HepG2 (cell line): ENCODE measurements around the gene RAB1B. TPM values are rescaled to one million over a fixed set of nuclear protein-coding genes. Genes with fewer than 3 reads are reported as not detected.

Source experiments
- ATAC-seq: fragments of 200-7000 bp; cut with Tn5 transposase; 3 replicates; pipeline ENCODE4 v1.9.1; 2020; ENCODE audit warnings: mild to moderate bottlenecking, moderate library complexity
- BruUV-seq: library from RNA; stranded (reverse); fragments of 400-500 nt; replicated peaks from 2 replicates; lab custom pipeline; 2021; lab: Mats Ljungman, UMichigan
- CTCF ChIA-PET: fragments of 300-600 bp; formaldehyde crosslinking; extraction: SDS; loops from one replicate; lab custom pipeline; 2021; ENCODE audit warnings: low total read pairs, inconsistent platforms, low intra/inter-chr PET ratio; lab: Yijun Ruan, JAX
- POLR2A ChIA-PET: fragments of 350-600 bp; sonication (Branson Sonifier 250); formaldehyde crosslinking; loops from one replicate; lab custom pipeline; 2020; ENCODE audit warnings: antibody characterized with exemption, inconsistent platforms; lab: Yijun Ruan, JAX
- DNase-seq: peaks from one replicate; pipeline ENCODE4 v3.0.0-alpha.2; 2015; ENCODE audit warnings: low spot score
- FAIRE-seq: peaks from 3 replicates; lab custom pipeline; 2011; peaks lifted over from hg19 to GRCh38; lab: Jason Lieb, UNC
- H2AFZ ChIP-seq: one replicate; pipeline ENCODE4 v1.6.1; 2011; ENCODE audit warnings: low read length, inconsistent platforms
- H3K27ac ChIP-seq: fragments of 300-600 bp; 3 replicates; pipeline ENCODE4 v1.8.0; 2011; ENCODE audit warnings: mixed run types, mild to moderate bottlenecking, mixed read lengths, low read length, inconsistent platforms; ENCODE audit not compliant: insufficient read depth; ENCODE audit errors: extremely low read length
- H3K27me3 ChIP-seq, 2 experiments: fragments of 200-600 bp in 1 of 2; 2 replicates in 1 of 2; 3 replicates in 1 of 2; pipeline versions ENCODE4 v1.6.0 to v1.8.0; 2011; ENCODE audit warnings: low read length in 2 of 2, mild to moderate bottlenecking in 2 of 2, moderate library complexity in 2 of 2, inconsistent platforms in 1 of 2; ENCODE audit not compliant: insufficient read depth in 2 of 2, control insufficient read depth in 1 of 2
- H3K36me3 ChIP-seq, 2 experiments: fragments of 200-600 bp in 1 of 2; replicated peaks in 1 of 2; 2 replicates in 1 of 2; 3 replicates in 1 of 2; pipeline versions ENCODE4 v1.5.1 to v1.8.0; 2011; ENCODE audit warnings: low read length in 2 of 2, inconsistent platforms in 1 of 2; ENCODE audit not compliant: insufficient read depth in 2 of 2, control insufficient read depth in 1 of 2
- H3K4me1 ChIP-seq: 2 replicates; pipeline ENCODE4 v1.5.1; 2012; ENCODE audit warnings: low read length, inconsistent platforms; ENCODE audit not compliant: insufficient read depth
- H3K4me2 ChIP-seq: 2 replicates; pipeline ENCODE4 v1.6.0; 2011; ENCODE audit warnings: low read depth, low read length, inconsistent platforms
- H3K4me3 ChIP-seq, 3 experiments: fragments of 200-600 bp in 1 of 3; sonication (generic), shearing (Covaris generic) in 1 of 3; replicated peaks in 1 of 3; 2 replicates each; pipeline ENCODE4 v1.5.1; 2011 to 2016; ENCODE audit warnings: low read length in 3 of 3, inconsistent platforms in 2 of 3, low read depth in 2 of 3, mild to moderate bottlenecking in 2 of 3, control low read depth in 1 of 3, mixed read lengths in 1 of 3; ENCODE audit not compliant: insufficient read depth in 1 of 3
- H3K79me2 ChIP-seq: one replicate; pipeline ENCODE4 v1.6.1; 2011; ENCODE audit warnings: low read length, inconsistent platforms; ENCODE audit not compliant: insufficient read depth
- H3K9ac ChIP-seq: 2 replicates; pipeline ENCODE4 v1.6.0; 2011; ENCODE audit warnings: mild to moderate bottlenecking, low read depth, low read length, inconsistent platforms; ENCODE audit not compliant: insufficient read depth
- H3K9me3 ChIP-seq: 2 replicates; pipeline ENCODE4 v1.5.1; 2012; ENCODE audit warnings: mild to moderate bottlenecking, low read length
- H4K20me1 ChIP-seq: 2 replicates; pipeline ENCODE4 v1.6.0; 2011; ENCODE audit warnings: inconsistent platforms, mild to moderate bottlenecking, low read length, moderate library complexity; ENCODE audit not compliant: insufficient read depth
- ATM ChIP-seq: fragments of 450-650 bp; IDR thresholded peaks from 2 replicates; pipeline ENCODE4 v1.7.1; 2017; ENCODE audit warnings: mild to moderate bottlenecking, borderline replicate concordance
- HNRNPH1 ChIP-seq: fragments of 200-400 bp; formaldehyde crosslinking; optimal IDR thresholded peaks from 2 replicates; pipeline ENCODE3; 2017; ENCODE audit warnings: mild to moderate bottlenecking, low read depth, low read length
- PHF20 ChIP-seq: sonication (generic); formaldehyde crosslinking; IDR thresholded peaks from 2 replicates; pipeline ENCODE4 v1.5.0; 2020; ENCODE audit warnings: mild to moderate bottlenecking, missing genetic modification reagents
- PLRG1 ChIP-seq: fragments of 450-650 bp; conservative IDR thresholded peaks from 2 replicates; pipeline ENCODE4 v1.6.1; 2016
- RAD21 ChIP-seq: fragments of 450-650 bp; formaldehyde crosslinking; IDR thresholded peaks from 2 replicates; pipeline ENCODE4 v1.5.0; 2020; ENCODE audit warnings: mild to moderate bottlenecking
- RBM39 ChIP-seq: fragments of 200-400 bp; formaldehyde crosslinking; IDR thresholded peaks from one replicate; pipeline ENCODE4 v1.6.1; 2018; ENCODE audit warnings: antibody characterized with exemption, mild to moderate bottlenecking, low read depth, low read length; ENCODE audit not compliant: poor library complexity, severe bottlenecking
- TRIM24 ChIP-seq: sonication (generic); formaldehyde crosslinking; IDR thresholded peaks from 2 replicates; pipeline ENCODE4 v1.8.0; 2022; ENCODE audit warnings: mild to moderate bottlenecking, missing genetic modification reagents
- ZNF280B ChIP-seq: sonication (generic); formaldehyde crosslinking; IDR thresholded peaks from 2 replicates; pipeline ENCODE4 v1.5.0; 2020; ENCODE audit warnings: missing genetic modification reagents, mild to moderate bottlenecking, borderline replicate concordance
- ZNF703 ChIP-seq: sonication (generic); formaldehyde crosslinking; IDR thresholded peaks from 2 replicates; pipeline ENCODE4 v1.5.1; 2020; ENCODE audit warnings: missing genetic modification reagents, mild to moderate bottlenecking, moderate library complexity, borderline replicate concordance
- WGBS: methylation state at CpG from one replicate; pipeline ENCODE4 v1.1.6; 2017; ENCODE audit warnings: low lambda C conversion rate; 5-methylcytosine and 5-hydroxymethylcytosine counted together
- in situ Hi-C: cut with HindIII; loops from 2 replicates; pipeline ENCODE4 v1.10.0; 2017; ENCODE audit warnings: low pct_unique_long_range_greater_than_20kb; ENCODE audit not compliant: extremely low pct_ligation_motif_present
- intact Hi-C: fragments of 100-400 bp; cut with micrococcal nuclease; formaldehyde crosslinking; loops from one replicate; pipeline ENCODE4 v1.10.0; 2022; ENCODE audit not compliant: unreplicated experiment
- polyA plus RNA-seq, 8 experiments: library from polyadenylated mRNA; depleted of rRNA in 3 of 8; stranded (reverse) in 7 of 8; unstranded in 1 of 8; fragments of >200 nt; fragmentation: Illumina TruSeq in 4 of 8; extraction: Trizol in 4 of 8; gene quantifications; 2 replicates each; pipeline versions ENCODE4 v1.2.1 to v1.2.3, GENCODE V29; 2011 to 2016; ENCODE audit warnings: low read depth in 4 of 8, missing spikeins in 1 of 8, mixed read lengths in 1 of 8; ENCODE audit not compliant: insufficient read depth in 1 of 8
- total RNA-seq, 5 experiments: library from RNA; depleted of rRNA; stranded (reverse); fragments of >200 nt; fragmentation: Illumina TruSeq; extraction: Trizol; gene quantifications; 2 replicates each; pipeline ENCODE4 v1.2.3, GENCODE V29; 2016; ENCODE audit warnings: low read depth in 1 of 5
- TF ChIP-seq, protein P1 (sequence below): sonication (generic); formaldehyde crosslinking; IDR thresholded peaks from 2 replicates; pipeline ENCODE4 v1.4.0; 2020; ENCODE audit warnings: missing genetic modification reagents, mild to moderate bottlenecking, borderline replicate concordance
- TF ChIP-seq, protein P2 (sequence below): sonication (generic); formaldehyde crosslinking; IDR thresholded peaks from 2 replicates; pipeline ENCODE4 v1.4.0; 2020; ENCODE audit warnings: low read depth, mild to moderate bottlenecking, missing genetic modification reagents

Gene RAB1B
- total and polyA plus RNA-seq, 2 of the 13 experiments (the other 11 are each of a cell fraction or from before 2014, with no cell fraction given), result 77.9 to 87.9 TPM

- TF ChIP-seq RBM39 (no peak), RAD21 (CRISPR knock-in tag) (no peak), PHF20 (no peak), PLRG1 (no peak), HNRNPH1 (no peak), ZNF280B (CRISPR knock-in tag) (no peak), ZNF703 (CRISPR knock-in tag) (no peak), TRIM24 (CRISPR knock-in tag) (no peak), ATM (no peak)
- TF ChIP-seq, protein P1, sequence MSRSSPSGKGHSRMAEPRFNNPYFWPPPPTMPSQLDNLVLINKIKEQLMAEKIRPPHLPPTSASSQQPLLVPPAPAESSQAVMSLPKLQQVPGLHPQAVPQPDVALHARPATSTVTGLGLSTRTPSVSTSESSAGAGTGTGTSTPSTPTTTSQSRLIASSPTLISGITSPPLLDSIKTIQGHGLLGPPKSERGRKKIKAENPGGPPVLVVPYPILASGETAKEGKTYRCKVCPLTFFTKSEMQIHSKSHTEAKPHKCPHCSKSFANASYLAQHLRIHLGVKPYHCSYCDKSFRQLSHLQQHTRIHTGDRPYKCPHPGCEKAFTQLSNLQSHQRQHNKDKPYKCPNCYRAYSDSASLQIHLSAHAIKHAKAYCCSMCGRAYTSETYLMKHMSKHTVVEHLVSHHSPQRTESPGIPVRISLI (CRISPR knock-in tag), result no peak
- TF ChIP-seq, protein P2, sequence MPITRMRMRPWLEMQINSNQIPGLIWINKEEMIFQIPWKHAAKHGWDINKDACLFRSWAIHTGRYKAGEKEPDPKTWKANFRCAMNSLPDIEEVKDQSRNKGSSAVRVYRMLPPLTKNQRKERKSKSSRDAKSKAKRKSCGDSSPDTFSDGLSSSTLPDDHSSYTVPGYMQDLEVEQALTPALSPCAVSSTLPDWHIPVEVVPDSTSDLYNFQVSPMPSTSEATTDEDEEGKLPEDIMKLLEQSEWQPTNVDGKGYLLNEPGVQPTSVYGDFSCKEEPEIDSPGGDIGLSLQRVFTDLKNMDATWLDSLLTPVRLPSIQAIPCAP, result no peak
- in situ Hi-C loops, result no loop called here
- H3K79me2 ChIP-seq, result no peaks in the 10 kb centered on the region
- no peak overlapping the region for H3K9ac ChIP-seq
- H3K4me2 ChIP-seq, result no peak overlapping the region
- intact Hi-C loops, result no loop called here
- FAIRE-seq (no peak), ATAC-seq (no peak), DNase-seq (no peak)
- no peak overlapping the region for H2AFZ ChIP-seq
- H3K36me3 ChIP-seq, result peaks cover 12 to 29% of the 10 kb centered on the region in 2 experiments
- ChIA-PET CTCF (no interaction called here), POLR2A (no interaction called here)
- H3K27ac ChIP-seq, result no peak overlapping the region
- H3K27me3 ChIP-seq, result no peaks in the 10 kb centered on the region
- WGBS, result 97% methylated on average over 13 of the region's 13 CpGs
- H3K4me1 ChIP-seq, result peaks cover 5% of the 10 kb centered on the region; the same call in 1 of the 2 replicates
- no peaks in the 10 kb centered on the region for H3K9me3 ChIP-seq
- H3K4me3 ChIP-seq, result no peak overlapping the region
- BruUV-seq, result no TSS peak
- no peaks in the 10 kb centered on the region for H4K20me1 ChIP-seq
Observed at GRCh38 chr11:66221012-66221411, 47.4 kb upstream of the RAB1B start.
